ENCODE data around the gene CNRIP1. TPM values are rescaled to one million over a fixed set of nuclear protein-coding genes. Genes with fewer than 3 reads are reported as not detected.
"Not testable (repeated sequence)": the region's sequence is repeated elsewhere in the genome, so short reads cannot be mapped to it uniquely, and the experiment has no call there.

CNRIP1 gene
- total RNA-seq, 6 experiments from 2014 or later, result 1.9 to 4.1 (median 2.6) TPM

GRCh38 chr2:68352651-68353391 is 33.1 kb upstream of the CNRIP1 start:
- no peak overlapping the region for H3K4me3 ChIP-seq
- DNase-seq (no peak), ATAC-seq (no peak)
- no peaks in the 10 kb centered on the region for H3K36me3 ChIP-seq
- no peak overlapping the region for H3K27ac ChIP-seq
- H3K27me3 ChIP-seq, result no peaks in the 10 kb centered on the region
- no peaks in the 10 kb centered on the region for H3K9me3 ChIP-seq
- peaks cover 0 to 1% (median 0%) of the 10 kb centered on the region in 4 donors for H3K4me1 ChIP-seq
- no peak for TF ChIP-seq CTCF (IDR thresholded peaks at IDR 0.05)
- TF ChIP-seq POLR2A (IDR thresholded peaks at IDR 0.05), result no peak
- intact Hi-C loops (cut with DNase I), result loop anchor here in 1 of 2 donors (10.0 kb wide), 1 partner anchor 92 kb away; no protein-coding TSS in a partner anchor
- WGBS (ENCODE audit: insufficient coverage, low coverage, low lambda C conversion rate, missing lambda C conversion rate), result no CpG with 5 or more reads among the region's 2 CpGs

GRCh38 chr2:68351997-68352396 is 32.2 kb upstream of the CNRIP1 start:
- no peak overlapping the region for H3K4me3 ChIP-seq
- no peaks in the 10 kb centered on the region for H3K27me3 ChIP-seq
- no peak overlapping the region for H3K27ac ChIP-seq
- 65% methylated on average over 5 of the region's 6 CpGs for WGBS (ENCODE audit: insufficient coverage, low coverage, low lambda C conversion rate, missing lambda C conversion rate)
- DNase-seq, result no peak
- intact Hi-C loops (cut with DNase I), result loop anchor here in 1 of 2 donors (10.0 kb wide), 1 partner anchor 93 kb away; no protein-coding TSS in a partner anchor
- no peaks in the 10 kb centered on the region for H3K9me3 ChIP-seq
- TF ChIP-seq CTCF (IDR thresholded peaks at IDR 0.05), result no peak
- no peak for TF ChIP-seq POLR2A (IDR thresholded peaks at IDR 0.05)
- no peaks in the 10 kb centered on the region for H3K4me1 ChIP-seq
- no peak for ATAC-seq
- H3K36me3 ChIP-seq, result no peaks in the 10 kb centered on the region

- H3K4me1 ChIP-seq; H3K4me3 ChIP-seq; ATAC-seq; H3K27me3 ChIP-seq; DNase-seq; H3K27ac ChIP-seq; intact Hi-C loops (cut with DNase I); H3K9me3 ChIP-seq; H3K36me3 ChIP-seq: not testable (repeated sequence)
- WGBS (ENCODE audit: insufficient coverage, low coverage, low lambda C conversion rate, missing lambda C conversion rate), result 59% methylated on average over 4 of the region's 4 CpGs
Measured at GRCh38 chr2:68349091-68349490, 29.3 kb upstream of the CNRIP1 start.

GRCh38 chr2:68345129-68345875 is 25.6 kb upstream of the CNRIP1 start:
- WGBS (ENCODE audit: insufficient coverage, low coverage, low lambda C conversion rate, missing lambda C conversion rate), result 63% methylated on average over 5 of the region's 9 CpGs
- DNase-seq, result no peak
- H3K4me3 ChIP-seq, result no peak overlapping the region
- no peaks in the 10 kb centered on the region for H3K9me3 ChIP-seq
- intact Hi-C loops (cut with DNase I), result no loop called here
- no peak for ATAC-seq
- TF ChIP-seq POLR2A (IDR thresholded peaks at IDR 0.05) (no peak), CTCF (IDR thresholded peaks at IDR 0.05) (no peak)
- no peaks in the 10 kb centered on the region for H3K4me1 ChIP-seq
- H3K27me3 ChIP-seq, result no peaks in the 10 kb centered on the region
- H3K27ac ChIP-seq, result no peak overlapping the region
- no peaks in the 10 kb centered on the region for H3K36me3 ChIP-seq

GRCh38 chr2:68344031-68344430 is 24.3 kb upstream of the CNRIP1 start:
- intact Hi-C loops (cut with DNase I), result no loop called here

More at GRCh38 chr2:68344031-68344430, 24.3 kb upstream of the CNRIP1 start:
- Histone ChIP-seq H3K4me3 (no peak overlapping the region), H3K27ac (no peak overlapping the region), H3K9me3 (no peaks in the 10 kb centered on the region), H3K36me3 (no peaks in the 10 kb centered on the region), H3K4me1 (no peaks in the 10 kb centered on the region), H3K27me3 (no peaks in the 10 kb centered on the region)
- 64% methylated on average over 1 of the region's 1 CpG for WGBS (ENCODE audit: insufficient coverage, low coverage, low lambda C conversion rate, missing lambda C conversion rate)
- TF ChIP-seq POLR2A (IDR thresholded peaks at IDR 0.05) (no peak), CTCF (IDR thresholded peaks at IDR 0.05) (no peak)
- no peak for ATAC-seq
- DNase-seq, result no peak

Data from right lobe of liver (tissue), 6 donors.